ENCODE data around the gene OLFM3.

Gene OLFM3

DNA sequence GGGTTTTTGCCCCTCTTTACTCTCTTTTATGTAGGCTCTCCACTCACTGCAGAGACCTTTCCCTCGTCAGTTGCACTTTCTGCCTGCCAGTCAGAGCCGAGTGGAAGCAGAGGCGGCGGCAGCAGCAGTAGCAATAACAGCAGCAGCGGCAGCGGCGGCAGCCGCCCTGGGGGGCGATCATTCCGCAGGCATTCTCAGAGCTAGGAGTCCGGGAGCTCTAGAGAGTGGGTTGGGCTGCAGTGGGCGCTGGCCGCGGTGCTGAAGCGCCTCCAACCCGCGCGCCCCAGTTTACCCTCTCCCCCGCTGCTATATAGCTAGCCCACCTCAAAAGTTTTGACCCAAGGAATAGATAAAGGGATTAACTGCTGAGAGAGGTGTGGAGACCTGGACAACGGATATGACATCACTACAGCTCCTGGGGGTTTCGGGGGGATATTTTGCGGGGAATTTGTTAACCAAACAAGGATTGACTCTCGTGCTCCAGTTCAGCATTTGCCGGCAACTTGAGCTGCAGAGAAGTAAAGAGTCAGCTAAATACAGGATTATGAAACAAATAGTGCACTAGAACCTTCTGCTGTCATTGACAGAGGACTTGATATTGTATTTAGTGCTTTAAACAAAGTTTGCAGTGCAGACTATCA lies at the start of gene OLFM3:
Gene OLFM3, minus strand, starts transcription at position 102 of the 641 bp plus-strand sequence.
- DNase-seq = no peak

DNA sequence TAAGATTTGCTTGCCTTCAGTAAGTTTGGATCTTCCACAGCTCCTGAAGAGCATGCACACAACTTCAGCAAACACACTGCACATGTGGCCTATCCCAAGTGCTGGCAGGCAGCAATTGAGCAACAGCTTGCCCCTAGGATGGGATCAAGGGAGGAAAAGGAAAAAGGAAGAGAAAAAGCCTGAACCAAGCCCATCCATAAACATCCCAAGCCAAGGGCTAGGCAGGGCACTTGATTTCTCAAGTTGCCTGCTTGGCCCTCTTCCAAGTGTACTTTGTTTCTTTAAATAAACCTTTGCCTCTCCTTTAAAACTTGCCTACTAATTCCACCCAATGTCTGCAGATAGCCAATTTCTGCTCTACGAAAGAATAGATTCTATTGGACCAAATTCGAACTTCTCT lies 49.0 kb upstream of the OLFM3 start:
- no peak for DNase-seq

GRCh38 chr1:102032534-102032933 lies 35.8 kb upstream of the OLFM3 start:
- no peak for DNase-seq

DNA sequence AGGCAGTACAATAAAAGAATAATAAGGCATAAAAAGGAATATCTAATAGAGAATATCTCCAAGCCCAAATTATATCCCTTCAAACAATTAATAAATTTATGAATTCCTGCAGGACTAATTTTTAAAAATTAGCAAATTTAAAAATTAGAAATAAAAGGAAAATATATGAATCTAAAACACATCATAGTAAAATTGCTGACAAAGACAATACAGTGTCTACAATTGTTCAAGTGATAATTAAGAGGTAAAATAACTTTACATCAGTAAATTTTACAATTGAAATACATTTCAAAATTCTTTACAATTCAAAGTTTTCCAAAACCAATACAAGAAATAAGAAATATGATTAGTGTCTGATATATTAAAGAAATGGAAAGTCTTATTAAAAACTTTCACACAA lies 22.8 kb upstream of the OLFM3 start:
- DNase-seq = no peak

GRCh38 chr1:102015728-102016127 lies 19.0 kb upstream of the OLFM3 start:
- no peak for DNase-seq

GRCh38 chr1:102002057-102002456 lies 5.3 kb upstream of the OLFM3 start:
- DNase-seq = no peak

GRCh38 chr1:101995984-101996745 lies 561 bp downstream of the OLFM3 start:
- DNase-seq = no peak

DNA sequence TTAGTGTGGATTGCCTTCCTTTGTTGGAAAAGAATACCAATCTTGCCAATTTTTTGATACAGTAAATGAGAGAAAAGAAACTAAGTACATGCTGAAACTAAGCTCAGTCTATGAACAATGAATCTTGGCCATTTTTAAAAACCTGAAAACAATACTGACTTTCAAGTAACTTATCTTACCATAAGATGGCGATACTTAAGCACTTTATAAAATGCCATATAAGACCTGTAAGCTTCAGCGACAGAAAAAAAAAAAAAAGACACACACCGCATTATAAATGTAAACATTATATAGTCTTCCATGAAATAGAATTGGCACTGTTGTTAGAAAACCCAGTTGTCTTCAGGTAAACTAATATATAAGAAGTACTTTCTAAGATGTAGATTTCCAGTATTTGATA lies 3.0 kb downstream of the OLFM3 start:
- DNase-seq = no peak

- DNase-seq = no peak
Observed at GRCh38 chr1:101992821-101993575, 3.7 kb downstream of the OLFM3 start.

DNA sequence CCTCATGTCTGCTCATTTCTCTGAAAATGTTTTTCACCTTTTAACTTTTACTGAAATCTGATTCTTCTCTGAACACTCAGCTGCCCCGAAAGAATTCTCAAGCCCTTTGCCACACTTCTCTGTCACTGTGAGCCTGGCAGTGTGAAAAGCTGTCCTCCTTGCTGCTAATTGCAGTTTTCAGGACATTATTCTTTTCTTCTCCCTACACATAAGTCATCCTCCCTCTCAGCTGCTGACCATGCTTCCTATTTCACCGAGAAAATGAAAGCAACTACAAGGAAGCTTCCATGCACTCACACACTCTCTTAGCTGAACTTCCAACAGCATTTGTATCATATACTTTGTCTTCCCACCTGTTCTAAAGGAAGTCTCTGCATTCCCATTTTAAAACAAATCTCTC lies 15.8 kb downstream of the OLFM3 start:
- no peak for DNase-seq

- no peak for DNase-seq
Observed at GRCh38 chr1:101977266-101977665, 19.5 kb downstream of the OLFM3 start.

- no peak for DNase-seq
Observed at GRCh38 chr1:101976161-101976560, 20.6 kb downstream of the OLFM3 start.

DNA sequence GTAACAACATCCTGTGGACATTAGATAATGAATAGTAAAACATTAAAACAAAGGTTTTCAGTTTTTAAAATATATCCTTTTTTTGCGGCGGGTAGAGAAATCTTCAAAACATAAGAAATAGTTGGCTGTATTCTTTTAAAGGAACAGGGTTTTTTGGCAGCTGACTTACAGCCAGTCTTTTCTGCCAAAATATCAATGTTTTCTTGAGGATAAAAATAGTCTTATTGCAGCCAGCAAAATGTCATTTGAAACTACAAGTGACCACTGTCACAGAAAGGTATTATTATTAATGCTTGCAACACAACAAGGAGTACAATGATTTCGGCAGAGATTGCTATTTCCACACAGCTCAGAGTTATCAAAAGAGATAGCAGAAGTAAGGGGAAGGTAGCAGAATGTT lies 21.4 kb downstream of the OLFM3 start:
- no peak for DNase-seq

GRCh38 chr1:101974599-101975274 lies 22.0 kb downstream of the OLFM3 start:
- DNase-seq = no peak

GRCh38 chr1:101971304-101971703 lies 25.4 kb downstream of the OLFM3 start:
- no peak for DNase-seq

DNA sequence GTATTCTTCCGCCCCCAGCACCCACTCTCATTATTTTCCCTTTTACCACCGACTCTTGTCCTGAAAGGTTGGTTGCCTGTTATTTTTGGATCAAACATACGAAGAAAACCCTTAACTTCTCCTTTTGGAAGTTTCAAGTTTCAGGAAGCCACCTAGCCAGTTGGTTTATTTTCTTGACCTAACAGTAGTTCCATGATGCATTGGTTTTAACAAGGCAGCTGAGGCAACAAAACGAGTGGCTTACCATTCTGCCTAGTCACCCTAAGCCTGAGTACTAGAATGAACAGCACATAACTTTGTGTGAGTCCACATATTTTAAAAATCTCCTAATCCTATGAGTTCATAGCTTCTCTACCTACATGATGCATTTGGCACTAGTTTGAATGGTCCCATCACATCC lies 28.9 kb downstream of the OLFM3 start:
- DNase-seq = no peak

GRCh38 chr1:101965341-101965740 lies 31.4 kb downstream of the OLFM3 start:
- no peak for DNase-seq

GRCh38 chr1:101964708-101965107 lies 32.0 kb downstream of the OLFM3 start:
- no peak for DNase-seq

GRCh38 chr1:101960142-101960541 lies 36.6 kb downstream of the OLFM3 start:
- no peak for DNase-seq

DNA sequence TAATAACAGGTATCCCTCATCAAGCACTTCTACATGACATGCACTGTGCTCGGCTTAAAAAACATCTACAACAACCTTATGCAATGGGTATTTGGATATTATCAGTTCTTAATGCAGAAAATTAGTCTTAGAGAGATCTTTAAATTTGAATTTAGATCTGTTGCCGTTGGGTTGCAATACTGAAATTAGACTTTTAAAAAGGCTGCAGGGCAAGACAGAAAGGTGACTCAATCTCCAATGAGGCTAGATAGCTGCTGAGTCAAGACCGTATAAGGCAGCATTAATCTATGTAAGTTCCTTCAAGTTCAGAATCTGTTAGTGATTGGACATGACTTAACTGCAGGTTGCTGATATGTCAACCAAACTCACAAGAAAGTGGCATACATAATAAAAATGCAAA lies 37.3 kb downstream of the OLFM3 start:
- DNase-seq = no peak

DNA sequence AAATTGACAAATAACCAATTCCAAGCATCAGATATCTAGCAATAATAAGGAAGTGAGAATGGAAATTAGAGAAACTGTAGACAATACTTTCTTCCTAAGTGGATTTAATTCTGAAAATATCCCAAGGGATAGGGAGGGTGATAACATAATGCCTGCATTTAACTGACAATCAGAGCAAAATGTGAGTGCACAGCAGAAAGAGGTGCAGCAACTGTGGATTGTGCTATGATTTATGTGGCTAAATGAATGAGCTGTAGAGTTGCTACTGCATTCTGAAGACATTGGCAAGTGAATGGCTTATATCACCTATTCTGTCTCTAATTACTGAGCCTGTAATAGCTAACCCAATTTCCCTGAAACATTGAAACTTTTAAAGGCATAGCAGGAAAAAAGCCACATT lies 39.0 kb downstream of the OLFM3 start:
- DNase-seq = no peak

DNA sequence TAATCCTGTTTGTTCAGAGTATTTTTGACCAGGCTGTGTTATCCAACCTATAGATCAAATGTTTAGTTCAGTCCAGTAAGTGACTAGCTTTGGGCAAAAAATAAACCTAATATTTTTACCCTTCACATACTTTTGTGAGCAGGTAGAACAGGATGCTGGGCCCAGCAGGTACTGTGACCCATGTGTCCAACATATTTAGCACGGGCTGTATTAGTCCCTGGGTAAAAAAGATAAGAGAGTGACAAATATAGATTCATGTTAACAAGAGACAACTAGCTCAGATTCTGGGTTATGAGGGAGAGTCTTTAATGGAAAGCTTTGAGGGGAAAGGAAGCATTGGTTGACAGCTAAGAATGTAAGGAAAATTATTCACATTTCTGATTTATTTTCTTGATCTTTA lies 43.1 kb downstream of the OLFM3 start:
- no peak for DNase-seq

- DNase-seq = no peak
Observed at GRCh38 chr1:101945884-101946283, 50.8 kb downstream of the OLFM3 start.
